Liver (tissue), 9 donors: ENCODE results near the gene COL27A1. TPM values are rescaled to one million over a fixed set of nuclear protein-coding genes. Genes with fewer than 3 reads are reported as not detected.

Source experiments
- DNase-seq: peaks from one replicate; pipeline ENCODE4 v3.0.0-alpha.2; 2017; ENCODE audit warnings: low spot score
- H3K27ac ChIP-seq, 2 donors: one replicate each; pipeline ENCODE4 v1.7.0; 2013; ENCODE audit warnings: inconsistent platforms in 2 of 2, low read length in 2 of 2, control low read depth in 1 of 2, low read depth in 1 of 2, mild to moderate bottlenecking in 1 of 2
- H3K27me3 ChIP-seq, 4 donors: one replicate each; pipeline versions ENCODE4 v1.6.1 to v1.7.0; 2013; ENCODE audit warnings: low read length in 3 of 4, inconsistent platforms in 1 of 4, mild to moderate bottlenecking in 1 of 4, moderate library complexity in 1 of 4; ENCODE audit not compliant: control insufficient read depth in 4 of 4, insufficient read depth in 4 of 4
- H3K36me3 ChIP-seq, 4 donors: one replicate each; pipeline versions ENCODE4 v1.6.1 to v1.7.0; 2013; ENCODE audit warnings: low read length in 3 of 4, mild to moderate bottlenecking in 3 of 4, low read depth in 1 of 4, moderate library complexity in 1 of 4; ENCODE audit not compliant: control insufficient read depth in 4 of 4, insufficient read depth in 3 of 4
- H3K4me1 ChIP-seq, 4 donors: one replicate each; pipeline versions ENCODE4 v1.6.1 to v1.7.0; 2013; ENCODE audit warnings: low read length in 3 of 4, mild to moderate bottlenecking in 3 of 4, moderate library complexity in 1 of 4; ENCODE audit not compliant: control insufficient read depth in 4 of 4, insufficient read depth in 4 of 4
- H3K4me3 ChIP-seq, 3 donors: one replicate each; pipeline versions ENCODE4 v1.6.1 to v1.7.0; 2013; ENCODE audit warnings: low read length in 3 of 3, control low read depth in 1 of 3, low read depth in 1 of 3, mild to moderate bottlenecking in 1 of 3
- H3K9ac ChIP-seq, 2 donors: one replicate each; pipeline ENCODE4 v1.7.0; 2013; ENCODE audit warnings: low read length in 2 of 2, mild to moderate bottlenecking in 2 of 2, moderate library complexity in 2 of 2, control low read depth in 1 of 2, low read depth in 1 of 2
- H3K9me3 ChIP-seq, 4 donors: one replicate each; pipeline versions ENCODE4 v1.6.1 to v1.7.0; 2013; ENCODE audit warnings: low read length in 3 of 4; ENCODE audit not compliant: control insufficient read depth in 4 of 4
- EGR1 ChIP-seq, 2 donors: IDR thresholded peaks; 2 replicates each; pipeline ENCODE4 v1.6.1; 2016 to 2018; ENCODE audit warnings: antibody characterized with exemption in 2 of 2, low read depth in 2 of 2
- FOXA1 ChIP-seq: IDR thresholded peaks from 2 replicates; pipeline ENCODE4 v1.6.1; 2016; ENCODE audit warnings: antibody characterized with exemption
- FOXA2 ChIP-seq: IDR thresholded peaks from 2 replicates; pipeline ENCODE4 v1.6.1; 2016; ENCODE audit warnings: antibody characterized with exemption
- GABPA ChIP-seq, 2 donors: IDR thresholded peaks in 1 of 2; conservative IDR thresholded peaks in 1 of 2; 2 replicates each; pipeline ENCODE4 v1.6.1; 2016; ENCODE audit warnings: antibody characterized with exemption in 2 of 2, mild to moderate bottlenecking in 1 of 2, moderate library complexity in 1 of 2
- HNF4A ChIP-seq, 2 donors: conservative IDR thresholded peaks; 2 replicates each; pipeline ENCODE4 v1.6.1; 2016; ENCODE audit warnings: antibody characterized with exemption in 2 of 2, mild to moderate bottlenecking in 2 of 2
- HNF4G ChIP-seq: IDR thresholded peaks from 2 replicates; pipeline ENCODE4 v1.6.1; 2016; ENCODE audit warnings: antibody characterized with exemption
- JUND ChIP-seq, 2 donors: IDR thresholded peaks; 2 replicates each; pipeline ENCODE4 v1.6.1; 2016; ENCODE audit warnings: antibody characterized with exemption in 2 of 2
- NR2F2 ChIP-seq: IDR thresholded peaks from 2 replicates; pipeline ENCODE4 v1.6.1; 2016; ENCODE audit warnings: antibody characterized with exemption
- RAD21 ChIP-seq, 2 donors: IDR thresholded peaks; 2 replicates each; pipeline ENCODE4 v1.6.1; 2016; ENCODE audit warnings: antibody characterized with exemption in 2 of 2, mild to moderate bottlenecking in 2 of 2
- RXRA ChIP-seq, 2 donors: IDR thresholded peaks; 2 replicates each; pipeline ENCODE4 v1.6.1; 2017 to 2018; ENCODE audit warnings: antibody characterized with exemption in 2 of 2, mild to moderate bottlenecking in 1 of 2
- SP1 ChIP-seq: IDR thresholded peaks from 2 replicates; pipeline ENCODE4 v1.6.1; 2018; ENCODE audit warnings: antibody characterized with exemption, mild to moderate bottlenecking
- TAF1 ChIP-seq: conservative IDR thresholded peaks from 2 replicates; pipeline ENCODE4 v1.6.1; 2016; ENCODE audit warnings: antibody characterized with exemption, mild to moderate bottlenecking
- YY1 ChIP-seq: IDR thresholded peaks from 2 replicates; pipeline ENCODE4 v1.6.1; 2016; ENCODE audit warnings: antibody characterized with exemption, mild to moderate bottlenecking
- WGBS: extraction: QIAGEN DNeasy Blood & Tissue Kit; methylation state at CpG from one replicate; pipeline ENCODE4 v1.1.7; 2013; 5-methylcytosine and 5-hydroxymethylcytosine counted together
- polyA plus RNA-seq, 2 donors: library from polyadenylated mRNA; stranded (reverse) in 1 of 2; unstranded in 1 of 2; fragments of 200-250 nt in 1 of 2; fragments of >200 nt in 1 of 2; fragmentation: Nextera tagmentation in 1 of 2; extraction: Ambion mirVana in 1 of 2; gene quantifications; one replicate each; pipeline versions ENCODE4 v1.2.1 to v1.2.3, GENCODE V29; 2013 to 2015
- total RNA-seq, 2 donors: library from RNA; depleted of rRNA; stranded (reverse); fragments of >200 nt; gene quantifications; one replicate each; pipeline ENCODE4 v1.2.3, GENCODE V29; 2014
- TF ChIP-seq, protein P1 (sequence below): IDR thresholded peaks from 2 replicates; pipeline ENCODE4 v1.6.1; 2016; ENCODE audit warnings: antibody characterized with exemption, mild to moderate bottlenecking
- TF ChIP-seq, protein P2 (sequence below): IDR thresholded peaks from 2 replicates; pipeline ENCODE4 v1.6.1; 2016; ENCODE audit warnings: antibody characterized with exemption
- TF ChIP-seq, protein P3 (sequence below): IDR thresholded peaks from 2 replicates; pipeline ENCODE4 v1.6.1; 2016; ENCODE audit warnings: antibody characterized with exemption
- TF ChIP-seq, protein P4 (sequence below): fragments of 150-350 bp; IDR thresholded peaks from 2 replicates; pipeline ENCODE4 v1.5.1; 2017; ENCODE audit warnings: improper control_type of control experiment, low read depth, low read length; ENCODE audit not compliant: missing input control
- TF ChIP-seq, protein P5 (sequence below): IDR thresholded peaks from 2 replicates; pipeline ENCODE4 v1.6.1; 2016; ENCODE audit warnings: antibody characterized with exemption
- donor health status: healthy.
- donor health status: healthy.
- donor health status: healthy.
- donor health status: healthy.
- donor health status: healthy.

Gene COL27A1
- total and polyA plus RNA-seq, 4 donors: 7.0 to 20.4 (median 12.0) TPM

DNA sequence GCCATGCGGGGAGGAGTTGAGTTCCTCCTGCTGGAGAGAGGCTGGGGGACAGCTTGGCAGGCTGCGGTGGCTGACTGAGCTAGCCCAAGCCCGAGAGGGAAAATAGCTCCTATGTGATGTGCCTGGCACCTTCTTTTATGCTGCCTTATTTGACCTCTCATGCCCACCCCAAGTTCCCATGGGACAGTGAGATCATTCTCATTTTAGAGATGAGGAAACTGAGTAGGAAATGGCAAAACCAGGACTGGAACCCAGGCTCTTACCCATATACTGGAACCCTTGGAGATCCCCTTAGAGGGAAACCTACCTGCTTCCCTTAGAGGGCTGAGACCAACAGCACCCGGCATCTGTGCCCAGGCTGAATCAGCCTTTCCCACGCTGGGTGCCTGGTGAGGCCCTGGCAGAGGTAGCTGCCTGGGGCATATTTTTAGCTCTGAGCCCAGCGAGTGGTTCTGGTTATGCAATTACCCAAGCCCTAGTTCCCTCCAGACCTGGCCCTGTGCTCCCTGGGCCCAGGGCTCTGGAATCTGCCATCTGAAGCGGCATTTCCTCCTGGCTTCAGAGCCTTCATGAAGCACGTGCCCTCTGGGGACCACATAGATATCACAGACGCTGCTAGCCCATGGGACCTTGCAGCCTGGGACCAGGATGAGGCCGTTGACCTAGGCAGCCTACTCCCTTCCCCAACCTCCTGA, 23.6 kb downstream of the COL27A1 start:
- Histone ChIP-seq H3K4me1 (peaks cover 27 to 77% (median 68%) of the 10 kb centered on the region in 4 donors), H3K9me3 (no peaks in the 10 kb centered on the region), H3K27ac (peak overlapping the region; percentile 88 to 93), H3K4me3 (no peak overlapping the region), H3K9ac (peak overlapping the region in 1 of 2 donors; percentile 37), H3K36me3 (peaks cover 0 to under 1% (median 0%) of the 10 kb centered on the region in 4 donors), H3K27me3 (no peaks in the 10 kb centered on the region)
- DNase-seq: no peak
- 46% methylated on average over 10 of the region's 10 CpGs for WGBS
- TF ChIP-seq JUND (IDR thresholded peaks at IDR 0.05) (no peak), EGR1 (IDR thresholded peaks at IDR 0.05; ENCODE audit: low read depth in 2 of 2) (no peak), HNF4G (no peak), NR2F2 (no peak), FOXA2 (no peak), FOXA1 (no peak), YY1 (no peak), RXRA (IDR thresholded peaks at IDR 0.05) (peak; percentile 18 to 61), SP1 (peak; percentile 24), GABPA (IDR thresholded peaks at IDR 0.05 in 1 of 2, conservative IDR thresholded peaks at IDR 0.05 in 1 of 2) (no peak), RAD21 (IDR thresholded peaks at IDR 0.05) (peak; percentile 15 to 55), HNF4A (conservative IDR thresholded peaks at IDR 0.05) (peak; percentile 50 to 59), TAF1 (no peak)
- TF ChIP-seq, protein P1, sequence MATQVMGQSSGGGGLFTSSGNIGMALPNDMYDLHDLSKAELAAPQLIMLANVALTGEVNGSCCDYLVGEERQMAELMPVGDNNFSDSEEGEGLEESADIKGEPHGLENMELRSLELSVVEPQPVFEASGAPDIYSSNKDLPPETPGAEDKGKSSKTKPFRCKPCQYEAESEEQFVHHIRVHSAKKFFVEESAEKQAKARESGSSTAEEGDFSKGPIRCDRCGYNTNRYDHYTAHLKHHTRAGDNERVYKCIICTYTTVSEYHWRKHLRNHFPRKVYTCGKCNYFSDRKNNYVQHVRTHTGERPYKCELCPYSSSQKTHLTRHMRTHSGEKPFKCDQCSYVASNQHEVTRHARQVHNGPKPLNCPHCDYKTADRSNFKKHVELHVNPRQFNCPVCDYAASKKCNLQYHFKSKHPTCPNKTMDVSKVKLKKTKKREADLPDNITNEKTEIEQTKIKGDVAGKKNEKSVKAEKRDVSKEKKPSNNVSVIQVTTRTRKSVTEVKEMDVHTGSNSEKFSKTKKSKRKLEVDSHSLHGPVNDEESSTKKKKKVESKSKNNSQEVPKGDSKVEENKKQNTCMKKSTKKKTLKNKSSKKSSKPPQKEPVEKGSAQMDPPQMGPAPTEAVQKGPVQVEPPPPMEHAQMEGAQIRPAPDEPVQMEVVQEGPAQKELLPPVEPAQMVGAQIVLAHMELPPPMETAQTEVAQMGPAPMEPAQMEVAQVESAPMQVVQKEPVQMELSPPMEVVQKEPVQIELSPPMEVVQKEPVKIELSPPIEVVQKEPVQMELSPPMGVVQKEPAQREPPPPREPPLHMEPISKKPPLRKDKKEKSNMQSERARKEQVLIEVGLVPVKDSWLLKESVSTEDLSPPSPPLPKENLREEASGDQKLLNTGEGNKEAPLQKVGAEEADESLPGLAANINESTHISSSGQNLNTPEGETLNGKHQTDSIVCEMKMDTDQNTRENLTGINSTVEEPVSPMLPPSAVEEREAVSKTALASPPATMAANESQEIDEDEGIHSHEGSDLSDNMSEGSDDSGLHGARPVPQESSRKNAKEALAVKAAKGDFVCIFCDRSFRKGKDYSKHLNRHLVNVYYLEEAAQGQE: no peak
- TF ChIP-seq, protein P2, sequence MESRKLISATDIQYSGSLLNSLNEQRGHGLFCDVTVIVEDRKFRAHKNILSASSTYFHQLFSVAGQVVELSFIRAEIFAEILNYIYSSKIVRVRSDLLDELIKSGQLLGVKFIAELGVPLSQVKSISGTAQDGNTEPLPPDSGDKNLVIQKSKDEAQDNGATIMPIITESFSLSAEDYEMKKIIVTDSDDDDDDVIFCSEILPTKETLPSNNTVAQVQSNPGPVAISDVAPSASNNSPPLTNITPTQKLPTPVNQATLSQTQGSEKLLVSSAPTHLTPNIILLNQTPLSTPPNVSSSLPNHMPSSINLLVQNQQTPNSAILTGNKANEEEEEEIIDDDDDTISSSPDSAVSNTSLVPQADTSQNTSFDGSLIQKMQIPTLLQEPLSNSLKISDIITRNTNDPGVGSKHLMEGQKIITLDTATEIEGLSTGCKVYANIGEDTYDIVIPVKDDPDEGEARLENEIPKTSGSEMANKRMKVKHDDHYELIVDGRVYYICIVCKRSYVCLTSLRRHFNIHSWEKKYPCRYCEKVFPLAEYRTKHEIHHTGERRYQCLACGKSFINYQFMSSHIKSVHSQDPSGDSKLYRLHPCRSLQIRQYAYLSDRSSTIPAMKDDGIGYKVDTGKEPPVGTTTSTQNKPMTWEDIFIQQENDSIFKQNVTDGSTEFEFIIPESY: no peak
- TF ChIP-seq, protein P3, sequence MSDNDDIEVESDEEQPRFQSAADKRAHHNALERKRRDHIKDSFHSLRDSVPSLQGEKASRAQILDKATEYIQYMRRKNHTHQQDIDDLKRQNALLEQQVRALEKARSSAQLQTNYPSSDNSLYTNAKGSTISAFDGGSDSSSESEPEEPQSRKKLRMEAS: peak; percentile 41
- TF ChIP-seq, protein P4, sequence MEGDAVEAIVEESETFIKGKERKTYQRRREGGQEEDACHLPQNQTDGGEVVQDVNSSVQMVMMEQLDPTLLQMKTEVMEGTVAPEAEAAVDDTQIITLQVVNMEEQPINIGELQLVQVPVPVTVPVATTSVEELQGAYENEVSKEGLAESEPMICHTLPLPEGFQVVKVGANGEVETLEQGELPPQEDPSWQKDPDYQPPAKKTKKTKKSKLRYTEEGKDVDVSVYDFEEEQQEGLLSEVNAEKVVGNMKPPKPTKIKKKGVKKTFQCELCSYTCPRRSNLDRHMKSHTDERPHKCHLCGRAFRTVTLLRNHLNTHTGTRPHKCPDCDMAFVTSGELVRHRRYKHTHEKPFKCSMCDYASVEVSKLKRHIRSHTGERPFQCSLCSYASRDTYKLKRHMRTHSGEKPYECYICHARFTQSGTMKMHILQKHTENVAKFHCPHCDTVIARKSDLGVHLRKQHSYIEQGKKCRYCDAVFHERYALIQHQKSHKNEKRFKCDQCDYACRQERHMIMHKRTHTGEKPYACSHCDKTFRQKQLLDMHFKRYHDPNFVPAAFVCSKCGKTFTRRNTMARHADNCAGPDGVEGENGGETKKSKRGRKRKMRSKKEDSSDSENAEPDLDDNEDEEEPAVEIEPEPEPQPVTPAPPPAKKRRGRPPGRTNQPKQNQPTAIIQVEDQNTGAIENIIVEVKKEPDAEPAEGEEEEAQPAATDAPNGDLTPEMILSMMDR: no peak
- TF ChIP-seq, protein P5, sequence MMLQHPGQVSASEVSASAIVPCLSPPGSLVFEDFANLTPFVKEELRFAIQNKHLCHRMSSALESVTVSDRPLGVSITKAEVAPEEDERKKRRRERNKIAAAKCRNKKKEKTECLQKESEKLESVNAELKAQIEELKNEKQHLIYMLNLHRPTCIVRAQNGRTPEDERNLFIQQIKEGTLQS: no peak
